Neutrophil (primary cell): Measurements from ENCODE around the gene JOSD1.

Source experiments
- H3K27ac ChIP-seq: fragments of 200-600 bp; sonication (generic); 2 replicates; pipeline ENCODE4 v1.5.1; 2016; ENCODE audit warnings: mild to moderate bottlenecking, moderate library complexity
- H3K27me3 ChIP-seq: fragments of 200-600 bp; sonication (generic); 2 replicates; pipeline ENCODE4 v1.6.0; 2016; ENCODE audit warnings: mild to moderate bottlenecking
- H3K36me3 ChIP-seq: fragments of 200-600 bp; sonication (generic); 2 replicates; pipeline ENCODE4 v1.5.1; 2017
- H3K4me1 ChIP-seq, 2 experiments: fragments of 200-600 bp in 1 of 2; sonication (generic) in 1 of 2; 1 replicate in 1 of 2; 2 replicates in 1 of 2; pipeline versions ENCODE4 v1.5.1 to v1.6.1; 2013 to 2016; ENCODE audit warnings: low read depth in 1 of 2, low read length in 1 of 2, mild to moderate bottlenecking in 1 of 2, moderate library complexity in 1 of 2; ENCODE audit not compliant: control insufficient read depth in 1 of 2, insufficient read depth in 1 of 2
- H3K4me3 ChIP-seq, 2 experiments: fragments of 200-600 bp in 1 of 2; sonication (generic) in 1 of 2; 1 replicate in 1 of 2; 2 replicates in 1 of 2; pipeline ENCODE4 v1.5.1; 2013 to 2016; ENCODE audit warnings: low read depth in 1 of 2, low read length in 1 of 2, mild to moderate bottlenecking in 1 of 2, moderate library complexity in 1 of 2
- H3K9me3 ChIP-seq: fragments of 200-600 bp; sonication (generic); 2 replicates; pipeline ENCODE4 v1.5.1; 2016
- TF ChIP-seq, protein P1 (sequence below): fragments of 200-600 bp; sonication (generic); IDR thresholded peaks from 2 replicates; pipeline ENCODE4 v1.5.1; 2016; ENCODE audit warnings: antibody characterized with exemption

JOSD1 gene

DNA sequence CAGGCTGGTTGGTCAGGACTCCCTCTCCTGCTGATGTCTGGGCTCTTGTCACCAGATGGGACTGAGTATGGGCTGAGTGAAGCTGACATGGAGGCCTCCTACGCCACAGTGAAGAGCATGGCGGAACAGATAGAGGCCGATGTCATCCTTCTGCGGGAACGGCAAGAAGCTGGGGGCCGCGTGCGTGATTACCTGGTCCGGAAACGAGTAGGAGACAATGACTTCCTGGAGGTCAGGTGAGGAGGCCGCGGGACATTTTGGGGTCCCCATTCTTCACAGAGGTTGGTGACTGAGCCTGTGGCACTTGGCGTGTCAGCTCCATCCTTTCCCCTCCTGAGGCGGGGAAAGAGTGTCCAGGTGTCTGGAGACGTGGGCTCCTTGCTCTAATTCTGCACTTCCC is 15.1 kb upstream of the JOSD1 start:
- peaks cover 40 to 43% of the 10 kb centered on the region in 2 experiments for H3K4me1 ChIP-seq
- peak overlapping the region; percentile 63 for H3K27ac ChIP-seq
- no peaks in the 10 kb centered on the region for H3K9me3 ChIP-seq
- H3K27me3 ChIP-seq = no peaks in the 10 kb centered on the region
- peaks cover 64% of the 10 kb centered on the region for H3K36me3 ChIP-seq
- TF ChIP-seq, protein P1, sequence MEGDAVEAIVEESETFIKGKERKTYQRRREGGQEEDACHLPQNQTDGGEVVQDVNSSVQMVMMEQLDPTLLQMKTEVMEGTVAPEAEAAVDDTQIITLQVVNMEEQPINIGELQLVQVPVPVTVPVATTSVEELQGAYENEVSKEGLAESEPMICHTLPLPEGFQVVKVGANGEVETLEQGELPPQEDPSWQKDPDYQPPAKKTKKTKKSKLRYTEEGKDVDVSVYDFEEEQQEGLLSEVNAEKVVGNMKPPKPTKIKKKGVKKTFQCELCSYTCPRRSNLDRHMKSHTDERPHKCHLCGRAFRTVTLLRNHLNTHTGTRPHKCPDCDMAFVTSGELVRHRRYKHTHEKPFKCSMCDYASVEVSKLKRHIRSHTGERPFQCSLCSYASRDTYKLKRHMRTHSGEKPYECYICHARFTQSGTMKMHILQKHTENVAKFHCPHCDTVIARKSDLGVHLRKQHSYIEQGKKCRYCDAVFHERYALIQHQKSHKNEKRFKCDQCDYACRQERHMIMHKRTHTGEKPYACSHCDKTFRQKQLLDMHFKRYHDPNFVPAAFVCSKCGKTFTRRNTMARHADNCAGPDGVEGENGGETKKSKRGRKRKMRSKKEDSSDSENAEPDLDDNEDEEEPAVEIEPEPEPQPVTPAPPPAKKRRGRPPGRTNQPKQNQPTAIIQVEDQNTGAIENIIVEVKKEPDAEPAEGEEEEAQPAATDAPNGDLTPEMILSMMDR = no peak
- no peak overlapping the region for H3K4me3 ChIP-seq

DNA sequence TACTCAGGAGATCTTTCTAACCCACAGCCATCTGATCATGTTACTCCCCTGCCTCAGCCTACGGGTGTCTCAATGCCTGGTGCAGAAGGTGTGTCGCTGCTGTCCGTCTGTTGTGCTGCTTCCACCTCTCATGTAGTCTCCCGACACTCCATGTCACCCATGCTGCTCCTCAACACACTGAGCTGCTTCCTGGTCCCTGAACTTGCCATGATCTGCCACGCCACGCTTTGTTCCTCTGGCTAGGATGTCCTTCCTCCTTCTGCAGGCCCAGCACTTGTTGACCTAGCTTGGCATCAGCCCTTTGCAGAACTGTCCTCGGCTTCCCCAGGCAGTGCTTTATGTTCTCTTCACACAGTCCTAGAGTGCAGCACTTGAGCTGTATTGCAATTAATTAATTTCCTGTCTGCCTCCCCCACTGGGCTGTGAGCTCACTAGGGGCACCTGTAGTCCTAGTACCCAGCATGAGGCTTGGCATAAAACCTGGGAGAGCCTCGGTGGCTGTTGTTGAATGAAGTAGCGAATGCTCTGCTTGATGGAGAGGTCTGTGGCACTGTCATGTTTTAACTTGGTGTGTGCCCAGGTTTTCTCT is 14.5 kb upstream of the JOSD1 start:
- peak overlapping the region; percentile 63 for H3K27ac ChIP-seq
- H3K27me3 ChIP-seq = no peaks in the 10 kb centered on the region
- peaks cover 46 to 48% of the 10 kb centered on the region in 2 experiments for H3K4me1 ChIP-seq
- peaks cover 64% of the 10 kb centered on the region for H3K36me3 ChIP-seq
- TF ChIP-seq, protein P1 = no peak
- no peaks in the 10 kb centered on the region for H3K9me3 ChIP-seq
- H3K4me3 ChIP-seq = no peak overlapping the region

DNA sequence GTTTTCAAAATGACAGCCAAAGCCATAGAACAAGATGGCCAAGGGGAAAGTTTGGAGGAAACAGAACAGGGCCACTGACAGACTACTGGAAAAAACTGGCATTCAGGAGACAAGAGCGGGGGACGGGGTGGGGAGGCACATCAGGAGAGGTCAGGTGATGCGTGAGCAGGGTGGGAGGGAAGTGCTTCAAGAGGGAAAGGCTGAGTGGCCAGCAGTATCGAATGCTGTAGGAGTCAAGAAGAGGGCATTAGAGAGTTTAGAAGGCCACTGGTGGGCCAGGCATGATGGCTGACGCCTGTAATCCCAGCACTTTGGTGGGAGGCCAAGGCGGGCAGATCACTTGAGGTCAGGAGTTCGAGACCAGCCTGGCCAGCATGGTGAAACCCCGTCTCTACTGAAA is 13.2 kb upstream of the JOSD1 start:
- H3K9me3 ChIP-seq = no peaks in the 10 kb centered on the region
- H3K4me3 ChIP-seq = no peak overlapping the region
- TF ChIP-seq, protein P1 = no peak
- no peaks in the 10 kb centered on the region for H3K27me3 ChIP-seq
- H3K36me3 ChIP-seq = peaks cover 62% of the 10 kb centered on the region
- peak overlapping the region; percentile 80 for H3K27ac ChIP-seq
- peaks cover 59 to 62% of the 10 kb centered on the region in 2 experiments for H3K4me1 ChIP-seq

DNA sequence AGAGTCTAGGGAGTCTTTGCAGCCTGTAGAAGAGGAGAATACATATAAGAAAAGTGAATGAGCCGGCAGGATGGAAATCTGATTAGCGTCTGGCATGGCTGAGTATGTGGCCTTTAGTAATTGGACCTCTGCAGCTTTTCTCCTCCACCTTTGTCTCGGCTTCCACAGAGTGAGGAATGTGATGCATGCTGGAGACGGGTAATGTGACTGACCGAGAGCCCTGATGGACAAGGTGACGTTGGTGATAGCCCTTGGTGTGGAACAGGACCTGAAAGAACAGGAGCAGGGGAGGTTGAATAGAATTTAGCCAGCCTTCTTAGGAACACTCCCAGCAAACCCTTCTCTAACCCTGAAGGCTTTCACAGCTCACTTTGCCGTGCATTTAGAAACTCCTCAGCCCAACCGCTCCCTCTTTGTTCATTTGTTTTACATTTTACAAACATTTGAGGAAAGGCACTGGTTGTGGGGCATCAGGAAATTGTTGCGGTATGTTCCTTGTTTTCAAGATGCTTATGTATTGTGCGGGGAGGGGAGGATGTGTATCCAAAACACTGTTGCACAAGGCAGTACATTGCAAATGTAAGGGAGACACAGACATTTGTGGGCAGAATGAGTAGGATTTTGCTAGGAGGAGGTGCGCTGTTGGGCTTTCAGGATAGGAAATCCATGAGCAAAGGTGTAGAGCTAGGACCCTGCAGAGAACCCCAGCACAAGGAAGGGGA is 11.9 kb upstream of the JOSD1 start:
- H3K4me1 ChIP-seq = peaks cover 72 to 75% of the 10 kb centered on the region in 2 experiments
- peak overlapping the region; percentile 80 for H3K27ac ChIP-seq
- TF ChIP-seq, protein P1 = no peak
- no peaks in the 10 kb centered on the region for H3K9me3 ChIP-seq
- peaks cover 49% of the 10 kb centered on the region for H3K36me3 ChIP-seq
- H3K27me3 ChIP-seq = no peaks in the 10 kb centered on the region
- peak overlapping the region; percentile 1 to 31 for H3K4me3 ChIP-seq

DNA sequence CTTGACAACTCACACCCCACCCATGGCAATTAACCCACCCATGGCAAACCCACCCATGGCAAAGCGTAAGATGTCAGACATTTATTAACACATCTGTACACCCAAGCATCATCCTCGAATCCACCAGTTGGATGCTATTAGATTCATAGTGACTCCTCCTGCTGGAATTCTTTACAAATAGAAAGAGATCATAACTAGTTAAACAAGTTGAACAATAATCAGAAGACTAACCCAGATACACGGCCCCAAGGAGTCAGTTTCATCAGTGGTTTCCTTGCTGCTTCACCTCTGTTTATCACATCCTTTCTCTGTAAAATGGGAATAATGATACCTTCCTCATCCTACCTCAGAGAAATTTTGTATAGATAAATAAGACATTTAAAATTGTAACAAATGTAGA is 10.1 kb upstream of the JOSD1 start:
- Histone ChIP-seq H3K27ac (no peak overlapping the region), H3K4me1 (peaks cover 82 to 86% of the 10 kb centered on the region in 2 experiments), H3K27me3 (no peaks in the 10 kb centered on the region), H3K4me3 (no peak overlapping the region), H3K9me3 (no peaks in the 10 kb centered on the region), H3K36me3 (peaks cover 31% of the 10 kb centered on the region)
- TF ChIP-seq, protein P1 = no peak
